D341Med (cell line): ENCODE data around the gene APBB2.
A peak's percentile ranks its signal among the peaks of the same experiment; 100 is the strongest.

Experiments used
- DNase-seq: peaks from one replicate; pipeline ENCODE4 v3.0.0; 2012; ENCODE audit warnings: low spot score

APBB2 gene

DNA sequence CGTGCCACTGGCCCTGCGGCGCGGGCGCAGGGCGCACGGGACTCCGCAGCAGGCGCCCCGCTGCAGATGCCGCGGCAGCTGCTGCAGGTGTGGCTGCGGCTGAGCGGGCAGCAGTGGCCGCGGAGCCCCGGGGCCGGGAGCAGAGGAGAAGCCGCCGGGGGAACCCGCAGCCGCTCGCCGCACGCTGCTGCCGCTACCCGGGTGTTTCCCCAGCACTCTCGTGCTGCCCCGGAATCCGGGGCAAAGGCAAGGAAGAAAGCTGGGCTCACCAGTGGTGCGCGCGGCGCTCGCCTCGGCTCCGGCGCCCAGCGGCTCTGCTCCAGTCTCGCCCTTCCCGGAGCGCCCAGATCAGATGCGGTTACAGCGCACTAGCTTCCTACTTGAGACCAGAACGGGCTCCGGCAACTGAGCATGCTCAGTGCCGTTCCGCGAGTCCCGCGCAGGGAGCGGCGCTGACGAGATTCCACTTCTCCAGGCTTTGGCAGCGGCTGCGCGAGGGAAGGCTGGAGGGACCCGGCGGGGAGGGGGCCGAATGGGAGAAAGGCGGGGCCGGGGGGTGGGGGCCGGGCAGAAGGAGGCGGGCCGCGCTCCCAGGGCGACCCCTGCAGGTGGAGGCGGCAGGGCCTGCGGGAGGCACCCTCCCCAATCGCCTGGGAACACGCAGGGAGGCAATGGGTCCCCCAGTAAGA lies at the start of gene APBB2:
TSS of gene APBB2 (minus strand) at position 407 of the 689 bp plus-strand sequence. CDS start 181,288 bp downstream, outside the sequence.
- DNase-seq, result peak; percentile 97

DNA sequence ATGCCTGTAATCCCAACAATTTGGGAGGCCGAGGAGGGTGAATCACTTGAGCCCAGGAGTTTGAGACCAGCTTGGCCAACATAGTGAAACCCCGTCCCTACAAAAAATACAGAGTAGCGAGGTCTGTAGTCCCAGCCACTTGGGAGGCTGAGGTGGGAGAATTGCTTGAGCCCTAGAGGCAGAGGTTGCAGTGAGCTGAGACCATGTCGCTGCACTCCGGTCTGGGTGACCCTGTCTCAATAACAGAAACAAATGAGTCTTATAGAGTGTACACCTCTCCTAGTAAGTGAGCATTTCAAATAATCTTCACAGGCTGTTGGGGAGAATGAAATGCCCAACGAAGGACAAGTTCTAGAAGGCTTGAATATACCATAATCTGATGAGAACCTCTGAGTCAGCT lies 47.9 kb upstream of the APBB2 start:
- DNase-seq, result no peak

DNA sequence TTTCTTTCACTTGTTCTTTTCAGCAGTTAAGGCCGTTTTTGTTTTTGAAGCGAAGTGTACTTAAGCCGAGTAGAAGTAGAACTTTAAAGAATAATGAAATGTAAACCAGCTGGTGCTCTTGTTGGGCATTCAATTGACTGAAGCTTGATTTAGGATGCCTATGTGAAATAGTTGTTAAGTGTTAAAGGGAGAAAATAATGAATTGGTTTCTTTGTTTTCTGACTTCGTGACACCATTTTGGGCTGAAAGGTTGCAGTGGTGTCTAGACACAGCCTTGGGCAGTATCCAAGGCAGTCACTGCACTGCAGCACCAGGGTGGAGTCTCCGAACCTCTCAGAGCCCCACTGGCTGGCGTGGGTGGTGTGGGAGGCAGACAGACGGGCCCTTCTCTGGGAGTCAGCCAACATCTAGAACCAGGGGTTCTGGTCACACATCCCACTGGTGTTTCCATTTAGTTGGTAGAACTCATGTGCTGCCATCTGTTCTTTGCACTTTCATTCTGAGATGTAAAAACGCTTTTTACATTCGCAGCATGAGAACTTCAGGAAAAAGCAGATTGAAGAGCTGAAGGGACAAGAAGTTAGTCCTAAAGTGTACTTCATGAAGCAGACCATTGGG lies 45.9 kb upstream of the APBB2 start:
- DNase-seq, result no peak

DNA sequence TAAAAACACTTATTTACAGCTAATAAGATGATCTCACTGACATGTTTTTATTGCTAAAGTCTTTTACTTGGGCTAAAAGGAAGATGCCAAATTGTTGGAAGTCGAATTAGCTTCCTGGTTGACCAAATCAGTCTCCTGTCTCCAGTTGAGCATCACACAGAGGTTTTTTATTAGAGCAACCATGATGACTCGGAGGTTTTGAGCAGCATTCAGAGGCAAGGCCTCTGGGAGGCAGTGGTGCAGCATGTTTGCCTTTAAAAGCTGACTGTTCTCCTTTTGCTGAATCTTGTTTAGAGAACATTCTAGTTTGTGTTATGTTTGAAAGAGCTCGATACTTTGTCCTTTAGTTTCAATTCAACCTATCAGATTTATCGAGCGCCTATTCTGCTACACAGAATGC lies 44.4 kb upstream of the APBB2 start:
- DNase-seq, result peak; percentile 60

DNA sequence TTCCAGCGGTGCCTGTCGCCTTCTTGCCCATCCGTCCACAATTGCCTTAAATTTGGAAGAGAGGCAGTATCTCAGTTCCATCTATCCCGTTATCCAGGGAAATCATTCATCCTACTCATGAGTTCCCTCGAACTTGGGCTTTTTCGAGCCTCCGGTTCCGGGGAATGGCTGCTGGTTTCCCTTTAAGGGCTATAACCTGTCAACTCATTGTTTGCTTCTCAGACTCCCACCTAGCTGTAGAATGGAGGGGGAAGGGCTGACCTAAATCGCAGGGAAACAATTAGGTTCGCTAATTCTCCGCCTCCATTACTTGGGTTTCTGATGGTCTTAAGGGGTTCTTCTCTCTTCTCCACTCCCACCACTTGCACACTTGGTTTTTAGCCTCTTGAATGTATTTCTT lies 43.6 kb upstream of the APBB2 start:
- DNase-seq, result no peak

DNA sequence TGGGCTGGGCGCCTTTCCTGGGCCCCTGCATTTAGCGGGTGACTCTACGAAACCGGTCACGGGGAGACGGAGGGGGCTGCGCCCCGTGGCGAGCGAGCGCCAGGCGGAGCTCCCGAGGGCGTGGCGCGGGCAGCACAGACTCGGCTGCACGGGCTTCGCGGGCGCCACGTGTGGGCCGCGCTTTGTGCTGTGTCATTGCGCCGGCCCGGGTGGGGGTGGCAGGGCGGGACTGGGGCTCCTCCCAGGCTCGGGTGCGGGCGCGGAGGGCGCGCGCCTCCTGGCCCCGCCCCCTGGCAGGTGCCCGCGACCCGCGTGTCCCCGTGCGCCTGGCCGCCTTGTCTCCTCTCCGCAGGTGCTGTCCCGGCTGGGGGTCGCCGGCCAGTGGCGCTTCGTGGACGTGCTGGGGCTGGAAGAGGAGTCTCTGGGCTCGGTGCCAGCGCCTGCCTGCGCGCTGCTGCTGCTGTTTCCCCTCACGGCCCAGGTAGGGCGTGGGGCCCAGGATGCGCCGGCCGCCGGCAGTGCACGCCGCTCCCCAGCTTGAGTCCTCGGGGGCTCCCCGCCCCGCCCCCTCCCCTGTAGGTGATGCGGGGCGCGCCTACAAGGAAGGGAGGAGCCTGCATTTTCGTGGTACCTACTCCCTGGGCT lies 43.0 kb upstream of the APBB2 start:
- DNase-seq, result peak; percentile 91

DNA sequence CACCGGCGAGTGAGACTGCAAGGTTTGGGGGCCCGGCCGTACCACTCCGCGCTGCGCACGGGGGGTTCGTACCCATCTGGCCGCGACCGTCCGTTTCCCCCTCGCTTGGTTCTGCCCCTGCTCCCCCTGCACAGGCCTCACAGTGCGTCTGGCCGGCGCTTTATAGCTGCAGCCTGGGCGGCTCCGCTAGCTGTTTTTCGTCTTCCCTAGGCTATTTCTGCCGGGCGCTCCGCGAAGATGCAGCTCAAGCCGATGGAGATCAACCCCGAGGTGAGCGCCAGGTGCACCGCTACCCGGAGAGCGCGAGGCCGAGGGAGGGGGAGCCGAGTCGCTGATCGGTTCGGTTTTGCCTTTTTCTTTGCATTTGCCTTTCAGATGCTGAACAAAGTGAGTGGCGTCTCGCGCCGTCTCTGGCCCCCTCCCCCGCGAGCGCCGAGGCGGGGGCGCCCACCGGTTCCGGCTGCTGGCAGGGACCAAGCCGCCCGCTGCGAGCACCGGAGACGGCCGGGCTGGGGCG lies 42.5 kb upstream of the APBB2 start, which contains the start of gene UCHL1:
TSS of gene UCHL1 (plus strand) at position 189 of the 517 bp plus-strand sequence. CDS start at position 238, 49 bp downstream.
- DNase-seq, result peak; percentile 97

DNA sequence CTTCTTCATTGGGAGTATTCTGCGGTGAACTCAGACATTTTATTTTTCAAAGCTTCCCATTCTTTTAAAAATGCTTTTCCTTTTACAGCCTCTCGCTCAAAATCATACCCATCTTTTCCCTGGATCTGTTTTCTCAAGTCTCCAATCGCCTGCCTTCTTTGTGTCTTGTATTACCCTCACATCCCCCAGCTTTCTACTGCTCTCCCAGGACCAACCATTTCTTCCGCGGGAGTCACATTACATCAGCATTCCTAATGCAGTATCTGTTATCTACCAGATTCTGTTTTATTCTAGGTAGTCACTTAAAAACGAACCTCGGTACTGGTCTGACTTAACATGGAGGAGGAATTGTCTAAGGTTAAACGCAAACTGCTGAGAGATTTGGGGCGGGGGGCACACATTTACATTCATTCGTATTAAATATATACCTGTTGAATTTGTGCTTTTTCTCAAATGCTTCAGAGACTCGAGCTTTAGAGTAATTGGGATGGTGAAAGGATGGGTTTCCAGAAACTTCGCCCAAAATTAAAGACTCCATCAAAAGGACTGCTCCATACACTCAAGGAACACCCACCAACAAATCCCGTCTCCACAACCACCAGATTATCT lies 41.9 kb upstream of the APBB2 start:
- no peak for DNase-seq

DNA sequence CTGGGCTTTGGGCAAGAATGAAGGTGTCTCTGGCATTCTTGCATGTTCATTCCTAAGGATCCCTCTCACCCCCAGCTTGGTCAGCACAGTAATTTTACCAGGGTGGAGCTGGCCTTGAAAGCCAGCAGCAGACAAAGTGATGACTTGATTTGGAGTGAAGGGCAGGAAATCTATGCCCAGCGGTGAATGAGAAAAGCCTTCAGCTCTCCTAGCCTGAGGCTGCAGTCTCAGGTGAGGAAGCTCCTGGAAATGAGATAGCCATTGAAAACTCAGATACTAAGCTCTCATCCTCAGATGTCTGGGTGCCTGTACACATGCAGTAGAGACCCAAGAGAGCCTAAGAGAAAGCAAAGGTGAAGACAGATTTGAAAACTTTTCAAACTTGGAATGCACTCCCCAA lies 31.6 kb upstream of the APBB2 start:
- DNase-seq, result no peak

DNA sequence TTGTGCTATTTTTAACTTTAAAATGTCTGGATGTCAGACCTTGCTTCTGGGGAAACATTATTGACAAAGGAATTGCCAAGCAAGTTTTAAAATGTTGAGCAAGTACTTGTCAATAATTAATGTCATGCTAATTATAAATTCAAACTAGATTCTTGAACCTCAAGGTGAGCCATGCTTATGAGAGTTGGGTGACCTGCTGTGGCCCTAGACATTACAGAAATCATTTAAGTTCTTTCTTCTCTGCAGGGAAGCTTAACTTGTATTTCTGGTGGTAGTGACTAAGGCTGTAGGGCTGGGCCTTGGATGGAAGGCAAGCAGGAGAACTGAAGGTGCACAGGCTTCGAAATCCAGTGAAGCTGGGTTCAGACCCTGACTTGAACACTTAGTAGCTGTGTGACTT lies 27.6 kb upstream of the APBB2 start:
- no peak for DNase-seq

DNA sequence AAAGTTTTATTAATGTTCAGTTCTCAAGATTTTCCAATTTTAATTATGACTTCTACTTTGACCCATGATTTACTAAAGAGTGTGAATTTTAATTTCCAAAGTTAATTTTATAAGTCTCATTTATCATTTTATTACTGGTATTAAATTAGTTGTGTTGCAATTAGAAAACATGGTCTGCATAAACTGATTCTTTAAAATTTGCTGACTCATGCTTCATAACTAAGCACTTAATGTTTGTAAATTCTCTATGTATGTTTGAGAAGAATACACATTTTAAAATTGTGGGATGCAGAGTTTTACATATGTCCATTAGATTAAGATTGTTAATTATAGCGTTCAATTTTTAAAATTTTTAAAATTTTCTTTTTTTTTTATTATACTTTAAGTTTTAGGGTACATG lies 22.2 kb upstream of the APBB2 start:
- no peak for DNase-seq

DNA sequence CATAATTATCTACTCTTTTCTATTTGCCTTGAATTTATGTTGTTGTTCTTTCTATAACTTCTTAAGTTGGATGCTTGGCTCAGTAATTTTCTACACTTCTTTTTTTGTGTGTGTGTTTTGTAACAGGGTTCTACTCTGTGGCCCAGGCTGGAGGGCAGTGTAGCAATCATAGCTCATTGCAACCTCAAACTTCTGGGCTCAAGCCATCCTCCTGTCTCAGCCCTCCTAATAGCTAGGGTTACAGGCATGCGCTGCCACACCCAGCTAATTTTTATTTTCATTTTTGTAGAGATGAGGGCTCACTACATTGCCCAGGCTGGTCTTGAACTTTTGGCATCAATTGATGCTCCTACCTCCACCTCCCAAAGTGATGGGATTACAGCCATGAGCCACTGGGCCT lies 21.7 kb upstream of the APBB2 start:
- DNase-seq, result no peak

DNA sequence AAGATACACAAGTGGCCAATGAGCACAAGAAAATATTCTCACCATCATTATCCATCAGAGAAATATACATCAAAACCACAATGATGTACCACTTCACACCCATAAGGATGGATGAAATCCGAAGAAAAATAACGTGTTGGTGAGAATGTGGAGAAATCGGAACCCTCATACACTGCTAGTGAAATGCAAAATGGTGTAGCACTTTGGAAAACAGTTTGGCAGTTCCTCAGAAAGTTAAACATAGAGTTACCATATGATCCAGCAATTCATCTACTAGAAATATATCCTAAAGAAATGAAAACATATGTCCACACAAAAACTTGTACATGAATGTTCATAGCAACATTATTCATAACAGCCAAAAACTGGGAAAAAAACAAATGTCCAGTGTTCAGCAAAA lies 18.5 kb upstream of the APBB2 start:
- DNase-seq, result no peak

DNA sequence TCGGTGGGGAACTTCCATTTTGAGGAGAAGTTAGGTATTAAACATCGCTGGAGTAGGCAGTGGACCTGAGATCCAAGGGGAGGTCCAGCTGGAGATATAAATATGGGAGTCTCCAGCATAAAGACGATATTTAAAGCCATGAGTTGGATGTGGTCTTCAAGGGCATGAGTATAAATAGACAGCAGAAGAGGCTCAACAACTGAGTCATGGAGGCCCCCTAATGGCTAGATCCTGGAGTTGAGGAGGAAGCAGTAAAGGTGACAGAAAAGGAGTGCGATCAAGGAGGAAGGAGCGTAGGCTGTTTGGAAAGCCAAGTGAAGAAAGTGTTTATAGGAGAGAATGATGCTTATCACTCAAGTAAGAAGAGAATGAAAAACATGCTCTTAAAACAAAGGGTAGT lies 18.1 kb upstream of the APBB2 start:
- DNase-seq, result no peak

DNA sequence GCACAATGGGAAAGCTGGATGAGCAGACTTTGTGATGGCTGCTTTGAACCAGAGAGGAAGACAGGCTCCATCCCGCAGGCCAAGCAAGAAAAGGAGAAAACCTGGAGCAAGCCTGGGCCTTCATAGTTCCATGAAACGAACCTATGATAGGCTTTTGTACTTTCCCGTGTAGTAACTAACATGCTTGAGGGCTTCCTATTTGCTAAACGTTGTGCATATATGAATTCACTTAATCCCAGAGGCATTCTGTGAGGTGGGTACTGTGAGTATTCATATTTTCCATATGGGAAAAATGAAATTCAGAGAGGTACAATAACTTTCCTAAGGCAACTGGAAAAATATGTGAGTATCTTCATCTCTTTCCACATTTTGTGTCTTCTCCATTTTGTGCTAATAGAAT lies 13.6 kb upstream of the APBB2 start:
- DNase-seq, result no peak

DNA sequence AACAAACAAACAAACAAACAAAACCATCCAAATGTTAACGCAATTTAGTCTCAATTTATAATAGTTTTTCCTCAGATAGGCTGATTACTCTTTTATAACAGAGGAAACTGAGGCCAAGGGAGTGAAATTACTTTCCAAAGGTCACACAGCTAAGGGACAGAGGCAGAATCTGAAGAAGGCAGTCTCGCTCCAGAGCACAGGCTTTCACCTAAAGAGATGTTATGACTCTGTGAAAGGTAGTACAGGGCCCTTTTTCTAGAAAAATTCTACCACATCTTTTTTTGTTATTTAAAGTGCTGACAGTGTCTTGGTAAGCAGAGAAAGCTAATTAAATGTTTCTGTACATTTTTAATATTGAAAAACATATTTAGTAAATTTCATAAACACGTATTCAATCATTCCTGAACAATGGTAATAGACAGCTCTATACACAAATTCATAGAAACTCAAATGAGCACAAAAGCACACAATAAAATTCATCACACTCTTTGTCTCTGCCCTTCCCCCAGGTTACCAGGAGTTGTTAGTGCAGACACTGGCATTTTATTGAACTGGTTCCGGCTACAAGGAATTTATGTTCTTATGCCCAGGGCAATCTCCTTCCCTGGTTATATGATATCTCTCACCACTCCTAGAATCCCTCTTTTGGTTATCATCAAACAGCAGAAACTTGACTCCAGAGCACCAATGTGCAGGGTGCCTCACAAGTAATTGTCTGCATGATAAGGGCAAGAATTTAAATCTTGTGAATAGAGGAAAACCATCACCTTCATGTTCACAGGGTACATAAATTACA lies 7.7 kb upstream of the APBB2 start:
- DNase-seq, result no peak

DNA sequence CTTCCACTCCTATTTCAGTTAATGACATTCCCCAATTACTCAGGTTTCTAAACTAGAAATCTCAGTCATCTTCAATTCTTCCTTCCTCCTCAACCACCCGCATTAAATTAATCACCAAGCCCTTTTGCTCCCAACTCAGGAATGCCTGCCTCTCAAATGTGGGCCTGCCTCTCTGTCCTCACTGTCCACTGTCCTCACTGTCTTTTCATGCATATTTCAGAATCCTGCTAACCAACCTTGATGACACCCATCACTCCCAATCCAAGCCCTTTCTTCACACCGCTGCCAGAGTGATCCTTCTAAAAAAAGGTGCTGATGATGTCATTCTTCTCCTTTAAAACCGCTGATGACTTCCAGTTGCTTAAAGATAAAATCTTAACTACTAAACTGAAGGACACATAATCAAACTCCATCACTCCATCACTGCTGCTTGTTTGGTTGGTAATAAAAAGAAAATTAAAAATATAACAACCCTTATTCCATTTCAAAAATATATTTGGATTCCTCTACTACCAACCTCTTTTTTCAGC lies 5.1 kb upstream of the APBB2 start:
- DNase-seq, result no peak

DNA sequence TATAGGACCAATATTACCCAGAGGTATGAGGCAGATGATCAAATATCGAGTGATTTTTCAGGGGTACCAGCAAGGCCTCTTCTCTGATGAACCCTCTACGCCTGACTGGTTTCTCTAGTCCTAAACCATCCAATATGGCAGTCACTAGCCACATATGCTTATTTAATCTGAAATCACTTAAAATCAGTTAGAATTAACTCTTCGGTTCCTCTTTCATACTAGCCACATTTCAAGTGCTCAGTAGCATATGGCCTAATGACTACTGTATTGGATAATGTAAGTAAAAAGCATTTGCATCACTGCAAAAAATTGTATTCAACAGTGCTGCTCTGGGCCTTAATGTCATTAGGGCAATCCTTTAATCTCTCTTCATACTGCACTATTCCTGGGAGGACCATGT lies 4.4 kb upstream of the APBB2 start:
- no peak for DNase-seq

DNA sequence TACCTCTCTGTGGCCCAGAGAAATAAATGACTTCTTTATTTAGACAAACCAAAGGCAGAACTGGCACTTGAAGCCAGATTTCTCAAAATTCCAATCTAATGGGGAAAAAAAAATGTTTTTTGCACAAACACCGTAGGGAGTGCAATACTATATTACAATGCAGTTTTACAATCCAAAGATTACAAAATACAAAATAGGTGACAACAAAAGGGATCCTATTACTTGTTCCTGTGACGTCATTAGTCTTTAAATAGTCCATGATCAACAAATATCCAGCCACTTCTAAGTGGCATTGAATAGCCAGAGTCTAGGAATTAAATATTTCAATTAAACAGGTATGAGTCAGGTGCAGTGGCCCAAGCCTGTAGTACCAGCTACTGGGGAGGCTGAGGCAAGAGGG lies 3.0 kb upstream of the APBB2 start:
- no peak for DNase-seq

DNA sequence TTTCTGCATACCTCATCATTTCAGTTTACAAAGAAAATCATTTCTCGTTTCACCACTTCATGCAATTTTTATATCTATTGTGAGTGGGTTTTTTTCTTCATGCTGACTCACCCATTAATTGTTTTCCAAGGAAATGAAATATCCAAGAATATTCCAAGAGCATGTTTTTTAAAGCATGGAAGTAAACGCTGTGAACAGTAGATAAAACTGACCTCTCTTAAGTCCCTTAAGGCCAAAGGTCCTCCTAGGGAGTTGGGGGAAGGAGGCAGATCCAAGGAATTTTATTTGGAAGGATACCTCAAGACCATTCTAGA lies 2.6 kb upstream of the APBB2 start:
- no peak for DNase-seq

DNA sequence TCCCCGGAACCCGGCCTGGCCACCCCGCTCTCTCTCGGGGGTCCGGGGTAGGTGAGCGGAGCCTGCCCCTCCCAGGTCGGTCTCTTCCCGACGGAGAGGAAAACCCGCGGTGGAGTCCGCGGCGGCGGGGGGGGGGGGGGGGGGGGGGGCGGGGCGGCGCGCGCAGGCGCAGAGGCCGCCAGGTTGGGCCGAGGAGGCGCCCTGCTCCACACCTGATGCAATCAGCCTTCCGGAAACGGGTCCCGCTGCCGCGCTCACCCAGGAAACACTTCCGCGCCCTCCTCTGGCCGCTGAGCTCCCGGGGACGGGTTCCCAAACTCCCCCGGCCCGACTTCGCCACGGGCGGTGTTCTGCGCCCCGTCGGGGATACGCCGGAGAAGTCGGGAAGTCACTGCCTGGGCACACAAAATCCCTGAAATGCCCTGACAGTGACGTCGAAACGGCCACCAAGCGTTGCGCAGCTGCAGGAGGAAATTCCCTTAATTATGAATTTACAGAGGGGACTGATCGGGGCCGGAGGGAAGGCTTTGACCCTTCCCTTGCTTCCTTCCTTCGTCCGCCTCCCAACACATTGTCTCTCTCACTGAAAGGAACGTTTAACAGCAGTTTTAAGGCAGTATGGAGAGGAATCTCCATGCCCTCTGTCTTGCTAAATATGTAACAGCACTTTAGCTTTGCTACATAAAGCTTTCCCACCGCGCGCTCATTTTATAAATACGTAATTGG lies 2.1 kb upstream of the APBB2 start:
- peak; percentile 96 for DNase-seq
